Stimulated activated memory B cell treated with anti-CD40 and anti-IgM and Interleukin-4, amounts not matched to agents 10 μg/mL and 1 μg/mL and 100 μg/mL, for 72 hours (primary cell): ENCODE results near the gene UGT2B28.
"Not testable (repeated sequence)": the region's sequence is repeated elsewhere in the genome, so short reads cannot be mapped to it uniquely, and the experiment has no call there.

Source experiments
- ATAC-seq: fragments of 150-1000 bp; cut with Tn5 transposase; 2 replicates; pipeline ENCODE4 v1.10.0; 2021
- H3K27ac Mint-ChIP-seq: one replicate; pipeline ENCODE4 v1.8.0; 2022; ENCODE audit warnings: mild to moderate bottlenecking, mixed read lengths
- H3K27me3 Mint-ChIP-seq: one replicate; pipeline ENCODE4 v1.8.0; 2022; ENCODE audit warnings: mixed read lengths
- H3K36me3 Mint-ChIP-seq: one replicate; pipeline ENCODE4 v1.8.0; 2022; ENCODE audit warnings: mixed read lengths
- H3K4me1 Mint-ChIP-seq: one replicate; pipeline ENCODE4 v1.8.0; 2022; ENCODE audit warnings: mixed read lengths
- H3K4me3 Mint-ChIP-seq: one replicate; pipeline ENCODE4 v1.8.0; 2022; ENCODE audit warnings: mild to moderate bottlenecking, moderate library complexity, mixed read lengths
- H3K9me3 Mint-ChIP-seq: one replicate; pipeline ENCODE4 v1.8.0; 2022; ENCODE audit warnings: mixed read lengths

Gene UGT2B28

GRCh38 chr4:69322055-69322454, 41.8 kb downstream of the UGT2B28 start:
- no peak overlapping the region for H3K27ac Mint-ChIP-seq
- H3K27me3 Mint-ChIP-seq = no peaks in the 10 kb centered on the region
- no peak for ATAC-seq
- no peaks in the 10 kb centered on the region for H3K36me3 Mint-ChIP-seq
- no peak overlapping the region for H3K4me3 Mint-ChIP-seq
- H3K4me1 Mint-ChIP-seq = no peaks in the 10 kb centered on the region
- H3K9me3 Mint-ChIP-seq = no peaks in the 10 kb centered on the region

- no peak for ATAC-seq
- Mint-ChIP-seq H3K27ac (no peak overlapping the region), H3K36me3 (no peaks in the 10 kb centered on the region), H3K4me1 (no peaks in the 10 kb centered on the region), H3K27me3 (no peaks in the 10 kb centered on the region), H3K4me3 (no peak overlapping the region), H3K9me3 (no peaks in the 10 kb centered on the region)
These were observed 43.0 kb downstream of the UGT2B28 start for GRCh38 chr4:69323284-69323683.

- peaks cover 5% of the 10 kb centered on the region for H3K9me3 Mint-ChIP-seq
- ATAC-seq = no peak
- no peaks in the 10 kb centered on the region for H3K4me1 Mint-ChIP-seq
- H3K36me3 Mint-ChIP-seq = no peaks in the 10 kb centered on the region
- no peak overlapping the region for H3K4me3 Mint-ChIP-seq
- H3K27me3 Mint-ChIP-seq = no peaks in the 10 kb centered on the region
- no peak overlapping the region for H3K27ac Mint-ChIP-seq
These were observed 50.2 kb downstream of the UGT2B28 start for GRCh38 chr4:69330345-69331047.

GRCh38 chr4:69331304-69331703, 51.0 kb downstream of the UGT2B28 start:
- not testable (repeated sequence) for H3K27me3 Mint-ChIP-seq, H3K9me3 Mint-ChIP-seq, ATAC-seq, H3K4me3 Mint-ChIP-seq, H3K36me3 Mint-ChIP-seq, H3K4me1 Mint-ChIP-seq, H3K27ac Mint-ChIP-seq

GRCh38 chr4:69335485-69335884, 55.2 kb downstream of the UGT2B28 start:
- not testable (repeated sequence) for H3K27ac Mint-ChIP-seq, H3K4me3 Mint-ChIP-seq, H3K27me3 Mint-ChIP-seq, ATAC-seq, H3K9me3 Mint-ChIP-seq, H3K4me1 Mint-ChIP-seq, H3K36me3 Mint-ChIP-seq

GRCh38 chr4:69343114-69343513, 62.8 kb downstream of the UGT2B28 start:
- H3K27me3 Mint-ChIP-seq, H3K27ac Mint-ChIP-seq, ATAC-seq, H3K9me3 Mint-ChIP-seq, H3K36me3 Mint-ChIP-seq: not testable (repeated sequence)
- peaks cover 13% of the 10 kb centered on the region for H3K4me1 Mint-ChIP-seq
- peak overlapping the region; percentile 54 for H3K4me3 Mint-ChIP-seq

- not testable (repeated sequence) for H3K9me3 Mint-ChIP-seq, H3K27ac Mint-ChIP-seq
- peaks cover 13% of the 10 kb centered on the region for H3K4me1 Mint-ChIP-seq
These were observed 63.5 kb downstream of the UGT2B28 start for GRCh38 chr4:69343558-69344420.

More at GRCh38 chr4:69343558-69344420, 63.5 kb downstream of the UGT2B28 start:
- H3K27me3 Mint-ChIP-seq, ATAC-seq, H3K36me3 Mint-ChIP-seq: not testable (repeated sequence)
- peak overlapping the region; percentile 54 for H3K4me3 Mint-ChIP-seq
